Uterus (tissue), 4 donors: ENCODE data around the gene RASD1. TPM values are rescaled to one million over a fixed set of nuclear protein-coding genes. Genes with fewer than 3 reads are reported as not detected.

Experiments
- DNase-seq, 2 donors: peaks; one replicate each; pipeline ENCODE4 v3.0.0-alpha.2; 2019 to 2020
- H3K27ac ChIP-seq, 2 donors: fragments of 200-600 bp; sonication (generic); 1 replicate in 1 of 2; 2 replicates in 1 of 2; pipeline ENCODE4 v1.5.1; 2016 to 2018
- H3K27me3 ChIP-seq, 2 donors: fragments of 200-600 bp; sonication (generic); one replicate each; pipeline ENCODE4 v1.5.1; 2018 to 2019; ENCODE audit warnings: control low read depth in 1 of 2
- H3K36me3 ChIP-seq, 2 donors: fragments of 200-600 bp; sonication (generic); one replicate each; pipeline ENCODE4 v1.5.1; 2019; ENCODE audit warnings: control low read depth in 1 of 2
- H3K4me1 ChIP-seq, 2 donors: fragments of 200-600 bp; sonication (generic); one replicate each; pipeline ENCODE4 v1.5.1; 2018 to 2019; ENCODE audit warnings: control low read depth in 1 of 2
- H3K4me3 ChIP-seq, 2 donors: fragments of 200-600 bp; sonication (generic); 1 replicate in 1 of 2; 2 replicates in 1 of 2; pipeline ENCODE4 v1.5.1; 2018 to 2019; ENCODE audit warnings: mild to moderate bottlenecking in 1 of 2
- H3K9me3 ChIP-seq, 2 donors: fragments of 200-600 bp; sonication (generic); one replicate each; pipeline ENCODE4 v1.5.1; 2019; ENCODE audit warnings: control low read depth in 1 of 2
- CTCF ChIP-seq, 4 experiments: fragments of 200-600 bp in 2 of 4; fragments of 450-650 bp in 2 of 4; sonication (generic) in 2 of 4; IDR thresholded peaks; one replicate each; pipeline ENCODE4 v1.5.1; 2016 to 2019; ENCODE audit warnings: antibody characterized with exemption in 4 of 4, mild to moderate bottlenecking in 2 of 4, moderate library complexity in 1 of 4
- POLR2A ChIP-seq, 2 donors: fragments of 450-650 bp; IDR thresholded peaks; one replicate each; pipeline ENCODE4 v1.6.1; 2016; ENCODE audit warnings: antibody characterized with exemption in 2 of 2, mild to moderate bottlenecking in 1 of 2, moderate library complexity in 1 of 2
- intact Hi-C: fragments of 100-400 bp; cut with DNase I; formaldehyde crosslinking; loops from one replicate; pipeline ENCODE4 v1.15.1; 2023; ENCODE audit warnings: low total_unique reads
- total RNA-seq, 4 donors: library from RNA; depleted of rRNA in 3 of 4; stranded (reverse); fragments of >200 nt in 3 of 4; gene quantifications; one replicate each; pipeline versions ENCODE4 v1.1.0 to v1.2.4, GENCODE V29; 2014 to 2023
- donor health status: DM: yes; HTN: yes; CAD: no.

RASD1 gene
- total RNA-seq, result 10 to 100 TPM in 1 of 4 donors, 1 to 10 TPM in 2, under 1 TPM in 1; 0.59 to 12.7 (median 7.4) TPM

DNA sequence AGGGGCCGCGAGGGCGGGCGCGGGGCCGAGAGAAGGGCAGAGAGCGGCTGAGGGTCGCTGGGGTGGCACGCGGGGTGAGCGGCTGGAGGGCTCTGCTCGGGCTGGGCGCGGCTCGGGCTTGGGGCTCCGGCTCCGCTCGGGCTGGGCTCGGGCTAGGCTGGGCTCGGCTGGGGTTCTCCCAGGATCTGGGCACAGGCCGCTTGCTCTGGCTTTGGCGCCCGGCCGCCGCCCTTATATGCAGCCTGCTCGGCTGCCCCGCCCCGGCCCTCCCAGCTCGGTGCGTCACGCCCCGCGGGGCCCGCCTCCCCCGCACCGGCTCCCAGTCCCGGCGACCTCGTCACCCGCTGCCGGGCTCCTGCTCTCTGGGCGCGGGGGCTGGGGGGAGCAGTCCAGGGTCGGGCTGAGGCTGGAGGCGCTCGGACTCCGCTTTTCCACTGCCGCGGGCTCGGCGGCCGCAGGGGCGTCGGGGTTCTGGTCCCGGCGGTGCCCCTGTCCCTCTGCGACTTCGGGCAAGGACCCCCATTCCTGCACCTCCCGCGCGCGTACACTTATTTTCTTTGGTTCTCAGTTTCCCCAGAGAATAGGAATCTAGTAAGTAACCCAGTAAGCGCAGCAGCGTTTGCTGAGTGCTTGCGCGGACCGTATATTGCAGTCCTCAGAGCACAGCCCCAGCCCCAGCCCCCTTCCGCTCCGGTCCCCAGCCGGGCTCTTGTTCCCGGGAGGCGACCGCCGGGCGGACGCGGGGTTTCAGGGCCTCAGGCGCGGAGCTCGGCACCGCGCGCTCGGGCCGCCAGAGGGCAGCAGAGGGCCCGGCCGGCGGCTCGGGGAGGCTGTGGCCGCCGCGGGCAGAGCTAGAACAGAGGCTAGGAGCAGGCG lies at the start of gene RASD1:
RASD1 (minus strand) TSS at position 207 of the 876 bp plus-strand sequence. CDS start 214 bp downstream, outside the sequence.
- peak; percentile 88 to 91 for DNase-seq
- no peaks in the 10 kb centered on the region for H3K36me3 ChIP-seq
- H3K4me1 ChIP-seq, result peaks cover 0 to 11% of the 10 kb centered on the region in 2 donors
- peak; percentile 77 to 98 (median 97) for TF ChIP-seq CTCF (IDR thresholded peaks at IDR 0.05)
- TF ChIP-seq POLR2A (IDR thresholded peaks at IDR 0.05), result peak; percentile 98 to 99
- H3K9me3 ChIP-seq, result no peaks in the 10 kb centered on the region
- intact Hi-C loops, result loop anchor here (10.0 kb wide), 1 partner anchor 98 kb away; the partner anchor contains the start of gene PEMT
- no peaks in the 10 kb centered on the region for H3K27me3 ChIP-seq
- H3K27ac ChIP-seq, result peak within 1 kb of the TSS; percentile 77 to 86
- peak within 1 kb of the TSS; percentile 56 to 61 for H3K4me3 ChIP-seq

GRCh38 chr17:17545984-17546383 lies 49.8 kb upstream of the RASD1 start:
- no peaks in the 10 kb centered on the region for H3K36me3 ChIP-seq
- H3K9me3 ChIP-seq, result no peaks in the 10 kb centered on the region
- DNase-seq, result no peak
- H3K27ac ChIP-seq, result peak overlapping the region; percentile 30 to 36
- H3K27me3 ChIP-seq, result no peaks in the 10 kb centered on the region
- TF ChIP-seq POLR2A (IDR thresholded peaks at IDR 0.05) (no peak), CTCF (IDR thresholded peaks at IDR 0.05) (no peak)
- intact Hi-C loops, result no loop called here
- H3K4me1 ChIP-seq, result peaks cover 0 to 4% of the 10 kb centered on the region in 2 donors
- H3K4me3 ChIP-seq, result no peak overlapping the region

DNA sequence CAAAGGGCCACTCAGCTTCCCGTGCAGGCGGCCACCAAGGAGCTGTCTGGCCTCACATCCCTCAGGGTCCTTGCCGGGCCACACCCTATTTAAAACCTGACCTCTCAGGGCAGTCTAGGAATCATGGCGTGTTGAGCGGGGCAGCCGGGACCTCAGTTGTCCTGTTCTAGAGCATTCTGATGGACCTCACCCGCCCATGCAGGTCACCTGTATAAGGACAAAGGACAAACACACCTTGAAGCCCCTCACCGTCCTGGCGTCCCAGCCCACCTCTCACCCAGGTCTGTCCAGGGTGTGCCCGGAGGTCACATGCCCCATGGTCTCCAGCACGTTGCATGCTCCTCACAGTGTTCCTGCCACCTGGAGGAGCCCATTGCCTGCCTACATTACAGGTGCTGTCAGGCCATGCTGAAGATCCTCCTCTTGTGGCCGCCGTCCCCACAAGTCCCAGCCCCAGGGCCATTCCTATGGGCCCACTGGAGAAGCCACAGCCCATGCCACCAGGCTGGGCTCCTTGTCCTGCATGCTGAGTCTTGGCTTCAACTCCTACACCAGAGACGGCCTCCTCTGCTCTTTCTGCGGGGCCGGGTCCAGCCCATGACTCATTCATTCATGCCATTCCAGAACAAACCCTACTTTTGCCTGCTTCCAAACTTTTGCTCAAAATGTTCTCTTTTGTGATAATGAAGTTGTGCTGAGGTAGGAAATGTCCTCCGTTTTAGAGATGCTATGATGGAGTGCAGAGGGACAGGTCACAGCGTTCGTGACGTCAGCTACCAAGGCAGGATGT lies 49.0 kb upstream of the RASD1 start:
- intact Hi-C loops, result no loop called here
- TF ChIP-seq POLR2A (IDR thresholded peaks at IDR 0.05) (no peak), CTCF (IDR thresholded peaks at IDR 0.05) (no peak)
- Histone ChIP-seq H3K27ac (peak overlapping the region; percentile 30 to 36), H3K36me3 (no peaks in the 10 kb centered on the region), H3K4me1 (peaks cover 0 to 4% of the 10 kb centered on the region in 2 donors), H3K4me3 (no peak overlapping the region), H3K27me3 (no peaks in the 10 kb centered on the region), H3K9me3 (no peaks in the 10 kb centered on the region)
- DNase-seq, result peak in 1 of 2 donors; percentile 57

DNA sequence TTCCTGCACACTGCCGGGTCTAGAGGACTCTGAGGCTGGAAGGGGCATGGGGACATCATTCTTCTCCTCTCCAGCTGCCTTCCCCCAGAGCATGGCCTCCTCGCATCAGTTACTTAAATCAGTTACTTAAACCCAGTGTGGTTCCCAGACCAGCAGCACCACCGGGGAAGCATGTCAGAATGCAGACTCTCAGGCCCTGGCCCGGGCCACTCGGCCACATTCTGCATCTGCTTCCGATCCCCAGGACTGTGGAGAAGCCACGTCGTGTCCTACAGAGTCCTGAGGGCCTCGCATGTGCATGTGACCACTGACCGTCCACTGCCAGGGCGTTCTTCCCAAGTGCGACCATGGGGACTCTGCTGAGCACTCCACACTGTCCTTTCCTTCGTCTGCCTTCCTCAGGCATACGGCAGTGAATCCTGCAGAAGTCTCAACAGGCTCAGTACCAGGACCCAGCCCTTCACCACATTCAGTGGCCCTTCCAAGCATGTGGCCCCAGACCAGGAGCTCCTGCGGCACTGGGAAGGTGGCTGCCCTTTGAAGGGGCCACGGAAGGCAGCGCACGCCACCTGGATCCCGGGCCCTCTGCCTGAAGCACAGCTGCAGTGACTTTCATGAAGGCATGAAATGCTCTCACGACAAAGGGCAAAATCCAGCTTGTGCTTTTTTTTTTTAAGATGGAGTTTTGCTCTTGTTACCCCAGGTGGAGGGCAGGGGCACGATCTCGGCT lies 46.9 kb upstream of the RASD1 start:
- TF ChIP-seq POLR2A (IDR thresholded peaks at IDR 0.05) (no peak), CTCF (IDR thresholded peaks at IDR 0.05) (no peak)
- intact Hi-C loops, result no loop called here
- Histone ChIP-seq H3K9me3 (no peaks in the 10 kb centered on the region), H3K4me3 (no peak overlapping the region), H3K4me1 (peaks cover 0 to 4% of the 10 kb centered on the region in 2 donors), H3K36me3 (no peaks in the 10 kb centered on the region), H3K27me3 (no peaks in the 10 kb centered on the region), H3K27ac (no peak overlapping the region)
- no peak for DNase-seq
